Measurements from ENCODE around the gene LRP10. TPM values are rescaled to one million over a fixed set of nuclear protein-coding genes. Genes with fewer than 3 reads are reported as not detected.

Gene LRP10
- total RNA-seq, 1 donor from 2014 or later, result 0.92 TPM

GRCh38 chr14:22842211-22843122 is 29.1 kb upstream of the LRP10 start:
- H3K36me3 Mint-ChIP-seq, result no peaks in the 10 kb centered on the region
- no peak for TF ChIP-seq EZH2 (IDR thresholded peaks at IDR 0.05)
- no peak for TF ChIP-seq CTCF (IDR thresholded peaks at IDR 0.05)

GRCh38 chr14:22843123-22843925 is 28.2 kb upstream of the LRP10 start:
- H3K4me3 ChIP-seq, result no peak overlapping the region
- peaks cover 12% of the 10 kb centered on the region for H3K4me1 Mint-ChIP-seq
- no peaks in the 10 kb centered on the region for H3K36me3 Mint-ChIP-seq
- H3K9me3 Mint-ChIP-seq, result no peaks in the 10 kb centered on the region
- H3K27me3 ChIP-seq, result peaks cover 3% of the 10 kb centered on the region
- no peaks in the 10 kb centered on the region for H3K79me2 ChIP-seq (ENCODE audit: low read depth)
- H3K36me3 ChIP-seq, result no peaks in the 10 kb centered on the region
- no peaks in the 10 kb centered on the region for H4K20me1 ChIP-seq (ENCODE audit: low read depth)
- H3K4me2 ChIP-seq, result no peak overlapping the region
- DNase-seq (ENCODE audit: low spot score), result no peak
- H3K27me3 Mint-ChIP-seq (ENCODE audit: insufficient read depth, low read depth), result peaks cover 7% of the 10 kb centered on the region
- H2AFZ ChIP-seq (replicated peaks), result no peak overlapping the region
- no peak overlapping the region for H3K27ac ChIP-seq
- no peak overlapping the region for H3K4me3 Mint-ChIP-seq
- no peaks in the 10 kb centered on the region for H3F3A ChIP-seq (ENCODE audit: low read depth)
- H3K27ac Mint-ChIP-seq, result peak overlapping the region; percentile 76
- H3K4me1 ChIP-seq, result peaks cover 3% of the 10 kb centered on the region
- no peaks in the 10 kb centered on the region for H3K9me3 ChIP-seq (ENCODE audit: low read depth)
- TF ChIP-seq EZH2 (IDR thresholded peaks at IDR 0.05) (no peak), CTCF (IDR thresholded peaks at IDR 0.05) (no peak), EZH2phosphoT487 (IDR thresholded peaks at IDR 0.05) (no peak)
- H3K9ac ChIP-seq, result no peak overlapping the region

More at GRCh38 chr14:22842211-22843122, 29.1 kb upstream of the LRP10 start:
- Histone ChIP-seq H3K36me3 (no peaks in the 10 kb centered on the region), H3K27me3 (peaks cover 11% of the 10 kb centered on the region), H3K27ac (no peak overlapping the region), H3K79me2 (ENCODE audit: low read depth) (peaks cover 8% of the 10 kb centered on the region), H3F3A (ENCODE audit: low read depth) (no peaks in the 10 kb centered on the region), H3K9ac (no peak overlapping the region), H3K4me3 (no peak overlapping the region), H3K4me1 (no peaks in the 10 kb centered on the region), H2AFZ (replicated peaks) (no peak overlapping the region), H3K9me3 (ENCODE audit: low read depth) (no peaks in the 10 kb centered on the region), H3K4me2 (no peak overlapping the region), H4K20me1 (ENCODE audit: low read depth) (no peaks in the 10 kb centered on the region)
- peaks cover 3% of the 10 kb centered on the region for H3K4me1 Mint-ChIP-seq
- H3K9me3 Mint-ChIP-seq, result no peaks in the 10 kb centered on the region
- DNase-seq (ENCODE audit: low spot score), result no peak
- no peak overlapping the region for H3K4me3 Mint-ChIP-seq
- no peak overlapping the region for H3K27ac Mint-ChIP-seq
- H3K27me3 Mint-ChIP-seq (ENCODE audit: insufficient read depth, low read depth), result peaks cover 14% of the 10 kb centered on the region

- H3K4me1 ChIP-seq, result peaks cover 14% of the 10 kb centered on the region
- H3K4me1 Mint-ChIP-seq, result peaks cover 18% of the 10 kb centered on the region
- no peak overlapping the region for H2AFZ ChIP-seq (replicated peaks)
- no peaks in the 10 kb centered on the region for H3K9me3 Mint-ChIP-seq
- no peak for DNase-seq (ENCODE audit: low spot score)
- H3K9me3 ChIP-seq (ENCODE audit: low read depth), result no peaks in the 10 kb centered on the region
- no peak overlapping the region for H3K27ac ChIP-seq
- H3F3A ChIP-seq (ENCODE audit: low read depth), result peaks cover 3% of the 10 kb centered on the region
- H4K20me1 ChIP-seq (ENCODE audit: low read depth), result no peaks in the 10 kb centered on the region
- no peaks in the 10 kb centered on the region for H3K36me3 ChIP-seq
- no peak overlapping the region for H3K4me3 Mint-ChIP-seq
- no peak overlapping the region for H3K4me2 ChIP-seq
- H3K36me3 Mint-ChIP-seq, result no peaks in the 10 kb centered on the region
- H3K9ac ChIP-seq, result no peak overlapping the region
- no peaks in the 10 kb centered on the region for H3K27me3 ChIP-seq
- TF ChIP-seq EZH2 (IDR thresholded peaks at IDR 0.05), result no peak
- no peak for TF ChIP-seq CTCF (IDR thresholded peaks at IDR 0.05)
- TF ChIP-seq EZH2phosphoT487 (IDR thresholded peaks at IDR 0.05), result no peak
- H3K27ac Mint-ChIP-seq, result no peak overlapping the region
- H3K79me2 ChIP-seq (ENCODE audit: low read depth), result no peaks in the 10 kb centered on the region
- peaks cover 5% of the 10 kb centered on the region for H3K27me3 Mint-ChIP-seq (ENCODE audit: insufficient read depth, low read depth)
- no peak overlapping the region for H3K4me3 ChIP-seq
Measured at GRCh38 chr14:22844221-22845102, 27.1 kb upstream of the LRP10 start.

Measured in neural progenitor cell (in vitro differentiated cells).